WERI-Rb-1 (cell line): Measurements from ENCODE around the gene RGS8.

Source experiments
- DNase-seq: peaks from one replicate; pipeline ENCODE4 v3.0.0-alpha.2; 2020
- H3K27ac ChIP-seq: fragments of 250-450 bp; sonication (Bioruptor Pico); 2 replicates; pipeline ENCODE4 v1.5.1; 2020; ENCODE audit warnings: mild to moderate bottlenecking, moderate library complexity
- H3K27me3 ChIP-seq: fragments of 250-450 bp; sonication (Bioruptor Pico); 2 replicates; pipeline ENCODE4 v1.5.1; 2021; ENCODE audit warnings: mild to moderate bottlenecking, low read depth, moderate library complexity; ENCODE audit not compliant: insufficient read depth, severe bottlenecking
- H3K36me3 ChIP-seq: fragments of 250-450 bp; sonication (Bioruptor Pico); 2 replicates; pipeline ENCODE4 v1.5.1; 2020; ENCODE audit warnings: mild to moderate bottlenecking, moderate library complexity
- H3K4me3 ChIP-seq: 2 replicates; pipeline ENCODE4 v1.5.1; 2011; ENCODE audit warnings: low read depth, mild to moderate bottlenecking, control low read depth, low read length
- H3K9me3 ChIP-seq: fragments of 250-450 bp; sonication (Bioruptor Pico); 2 replicates; pipeline ENCODE4 v1.5.1; 2021; ENCODE audit warnings: mild to moderate bottlenecking, moderate library complexity; ENCODE audit not compliant: severe bottlenecking
- CTCF ChIP-seq: IDR thresholded peaks from 2 replicates; pipeline ENCODE4 v1.5.1; 2011; ENCODE audit warnings: low read depth, mild to moderate bottlenecking, control low read depth, inconsistent platforms, low read length

Gene RGS8

GRCh38 chr1:182684116-182684828, at the start of gene RGS8:
Gene RGS8, minus strand, starts transcription at chr1:182684587. Its CDS starts 14,938 bp downstream, at chr1:182669649.
- no peak within 1 kb of the TSS for H3K4me3 ChIP-seq
- no peaks in the 10 kb centered on the region for H3K9me3 ChIP-seq
- no peaks in the 10 kb centered on the region for H3K27me3 ChIP-seq
- no peaks in the 10 kb centered on the region for H3K36me3 ChIP-seq
- no peak for DNase-seq
- TF ChIP-seq CTCF, result no peak
- no peak within 1 kb of the TSS for H3K27ac ChIP-seq

GRCh38 chr1:182731852-182732575, 47.6 kb upstream of the RGS8 start:
- no peaks in the 10 kb centered on the region for H3K27me3 ChIP-seq
- no peaks in the 10 kb centered on the region for H3K9me3 ChIP-seq
- DNase-seq, result no peak
- H3K27ac ChIP-seq, result no peak overlapping the region
- no peaks in the 10 kb centered on the region for H3K36me3 ChIP-seq
- no peak overlapping the region for H3K4me3 ChIP-seq
- no peak for TF ChIP-seq CTCF

GRCh38 chr1:182726912-182727311, 42.5 kb upstream of the RGS8 start:
- DNase-seq, result no peak
- Histone ChIP-seq H3K4me3 (no peak overlapping the region), H3K9me3 (no peaks in the 10 kb centered on the region), H3K36me3 (no peaks in the 10 kb centered on the region), H3K27ac (no peak overlapping the region), H3K27me3 (no peaks in the 10 kb centered on the region)
- TF ChIP-seq CTCF, result no peak

GRCh38 chr1:182725259-182726255, 41.2 kb upstream of the RGS8 start:
- H3K27ac ChIP-seq, result no peak overlapping the region
- H3K9me3 ChIP-seq, result no peaks in the 10 kb centered on the region
- no peaks in the 10 kb centered on the region for H3K36me3 ChIP-seq
- no peak for TF ChIP-seq CTCF
- no peak overlapping the region for H3K4me3 ChIP-seq
- no peaks in the 10 kb centered on the region for H3K27me3 ChIP-seq
- no peak for DNase-seq

- Histone ChIP-seq H3K36me3 (no peaks in the 10 kb centered on the region), H3K27me3 (no peaks in the 10 kb centered on the region), H3K9me3 (no peaks in the 10 kb centered on the region), H3K27ac (no peak overlapping the region), H3K4me3 (no peak overlapping the region)
- TF ChIP-seq CTCF, result no peak
- DNase-seq, result no peak
Observed at GRCh38 chr1:182724215-182724614, 39.8 kb upstream of the RGS8 start.
